GM12873 (cell line): ENCODE measurements around the gene ANKRD44.

Source experiments
- CTCF ChIP-seq: IDR thresholded peaks from 2 replicates; pipeline ENCODE4 v1.5.1; 2012; ENCODE audit warnings: low read depth, mild to moderate bottlenecking, moderate library complexity, low read length, control low read depth; ENCODE audit not compliant: insufficient read depth; ENCODE audit errors: missing control alignments

Gene ANKRD44

GRCh38 chr2:197010200-197011020 is 300.2 kb downstream of the ANKRD44 start:
- TF ChIP-seq CTCF, result no peak

GRCh38 chr2:197007716-197008628 is 302.6 kb downstream of the ANKRD44 start:
- no peak for TF ChIP-seq CTCF

GRCh38 chr2:197001921-197002320 is 308.7 kb downstream of the ANKRD44 start:
- TF ChIP-seq CTCF, result no peak

- TF ChIP-seq CTCF, result no peak
Observed at GRCh38 chr2:196995757-196996314, 314.7 kb downstream of the ANKRD44 start.

GRCh38 chr2:196994764-196995163 is 315.8 kb downstream of the ANKRD44 start:
- no peak for TF ChIP-seq CTCF

GRCh38 chr2:196993617-196994016 is 317.0 kb downstream of the ANKRD44 start:
- no peak for TF ChIP-seq CTCF

GRCh38 chr2:196992466-196992865 is 318.1 kb downstream of the ANKRD44 start:
- TF ChIP-seq CTCF, result no peak
